Measurements from ENCODE around the gene KCTD13. TPM values are rescaled to one million over a fixed set of nuclear protein-coding genes. Genes with fewer than 3 reads are reported as not detected.

KCTD13 gene
- total RNA-seq, 1 experiment from 2014 or later = 32.4 TPM

DNA sequence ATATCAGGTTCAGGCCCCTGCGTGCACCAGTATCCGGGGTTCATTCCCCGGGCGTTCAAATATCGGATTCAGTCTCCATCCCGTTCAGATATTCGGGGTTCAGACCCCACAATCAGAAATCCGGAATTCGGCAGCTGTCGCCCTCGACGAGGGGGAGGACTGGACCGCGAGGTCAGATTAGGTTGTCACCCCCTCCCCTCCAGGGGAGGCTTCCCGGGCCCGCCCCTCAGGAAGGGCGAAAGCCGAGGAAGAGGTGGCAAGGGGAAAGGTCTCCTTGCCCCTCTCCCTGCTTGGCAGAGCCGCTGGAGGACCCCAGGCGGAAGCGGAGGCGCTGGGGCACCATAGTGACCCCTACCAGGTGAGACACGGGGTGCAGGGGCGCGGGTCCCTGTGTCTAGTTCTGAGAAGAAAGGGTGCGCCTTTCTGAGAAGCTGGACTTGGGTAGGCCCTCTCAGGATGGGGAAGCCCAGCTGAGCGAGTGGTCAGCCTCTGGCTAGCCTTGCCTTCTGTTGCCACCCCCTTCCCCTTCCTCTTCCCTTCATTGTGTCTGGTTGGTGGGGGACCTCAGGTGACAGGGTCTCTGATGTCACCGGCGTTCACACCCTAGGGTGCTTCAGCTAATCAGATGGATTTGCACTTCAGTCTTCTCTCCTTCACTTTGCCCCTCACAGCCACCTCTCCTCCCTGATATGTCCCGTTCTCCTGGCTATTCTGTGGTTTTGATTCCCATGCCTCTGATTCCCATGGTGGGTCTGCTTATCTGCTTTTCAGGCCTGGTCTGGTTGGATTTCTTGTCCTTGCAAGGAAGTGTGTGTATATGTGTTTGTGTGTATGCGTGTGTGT lies 48.5 kb upstream of the KCTD13 start:
- intact Hi-C loops (cut with micrococcal nuclease; ENCODE audit: unreplicated experiment) = loop anchor here (5.0 kb wide), 1 partner anchor 47 kb away; the partner anchor contains the start of gene KCTD13
- Histone ChIP-seq H3K27me3 (replicated peaks; ENCODE audit: insufficient read depth, low read depth, low read length, poor library complexity) (no peaks in the 10 kb centered on the region), H3K4me3 (ENCODE audit: low read depth, low read length, poor library complexity, severe bottlenecking) (peak overlapping the region; percentile 84), H3K9me3 (ENCODE audit: low read depth, low read length, poor library complexity, severe bottlenecking) (peaks cover 6% of the 10 kb centered on the region), H3K27ac (ENCODE audit: low read depth, low read length, poor library complexity, severe bottlenecking) (peak overlapping the region; percentile 81), H3K36me3 (ENCODE audit: insufficient read depth, low read length, poor library complexity, severe bottlenecking) (peaks cover 22% of the 10 kb centered on the region), H3K4me1 (ENCODE audit: insufficient read depth, low read length, poor library complexity, severe bottlenecking) (peaks cover 16% of the 10 kb centered on the region)
- no peak for TF ChIP-seq EZH2 (IDR thresholded peaks at IDR 0.05; ENCODE audit: borderline replicate concordance, low read depth, low read length, poor library complexity, severe bottlenecking)
- TF ChIP-seq, protein P1, sequence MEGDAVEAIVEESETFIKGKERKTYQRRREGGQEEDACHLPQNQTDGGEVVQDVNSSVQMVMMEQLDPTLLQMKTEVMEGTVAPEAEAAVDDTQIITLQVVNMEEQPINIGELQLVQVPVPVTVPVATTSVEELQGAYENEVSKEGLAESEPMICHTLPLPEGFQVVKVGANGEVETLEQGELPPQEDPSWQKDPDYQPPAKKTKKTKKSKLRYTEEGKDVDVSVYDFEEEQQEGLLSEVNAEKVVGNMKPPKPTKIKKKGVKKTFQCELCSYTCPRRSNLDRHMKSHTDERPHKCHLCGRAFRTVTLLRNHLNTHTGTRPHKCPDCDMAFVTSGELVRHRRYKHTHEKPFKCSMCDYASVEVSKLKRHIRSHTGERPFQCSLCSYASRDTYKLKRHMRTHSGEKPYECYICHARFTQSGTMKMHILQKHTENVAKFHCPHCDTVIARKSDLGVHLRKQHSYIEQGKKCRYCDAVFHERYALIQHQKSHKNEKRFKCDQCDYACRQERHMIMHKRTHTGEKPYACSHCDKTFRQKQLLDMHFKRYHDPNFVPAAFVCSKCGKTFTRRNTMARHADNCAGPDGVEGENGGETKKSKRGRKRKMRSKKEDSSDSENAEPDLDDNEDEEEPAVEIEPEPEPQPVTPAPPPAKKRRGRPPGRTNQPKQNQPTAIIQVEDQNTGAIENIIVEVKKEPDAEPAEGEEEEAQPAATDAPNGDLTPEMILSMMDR (conservative IDR thresholded peaks at IDR 0.05; ENCODE audit: low read depth, low read length) = no peak
- ChIA-PET POLR2A (ENCODE audit: low non-redundant PET) (no interaction called here), CTCF (interaction anchor here (0.6 kb wide), 1 partner anchor 185 kb away, joined by 3 read pairs; no protein-coding TSS in a partner anchor)
- DNase-seq (ENCODE audit: low spot score) = no peak
- no TSS peak for BruUV-seq (replicated peaks)

DNA sequence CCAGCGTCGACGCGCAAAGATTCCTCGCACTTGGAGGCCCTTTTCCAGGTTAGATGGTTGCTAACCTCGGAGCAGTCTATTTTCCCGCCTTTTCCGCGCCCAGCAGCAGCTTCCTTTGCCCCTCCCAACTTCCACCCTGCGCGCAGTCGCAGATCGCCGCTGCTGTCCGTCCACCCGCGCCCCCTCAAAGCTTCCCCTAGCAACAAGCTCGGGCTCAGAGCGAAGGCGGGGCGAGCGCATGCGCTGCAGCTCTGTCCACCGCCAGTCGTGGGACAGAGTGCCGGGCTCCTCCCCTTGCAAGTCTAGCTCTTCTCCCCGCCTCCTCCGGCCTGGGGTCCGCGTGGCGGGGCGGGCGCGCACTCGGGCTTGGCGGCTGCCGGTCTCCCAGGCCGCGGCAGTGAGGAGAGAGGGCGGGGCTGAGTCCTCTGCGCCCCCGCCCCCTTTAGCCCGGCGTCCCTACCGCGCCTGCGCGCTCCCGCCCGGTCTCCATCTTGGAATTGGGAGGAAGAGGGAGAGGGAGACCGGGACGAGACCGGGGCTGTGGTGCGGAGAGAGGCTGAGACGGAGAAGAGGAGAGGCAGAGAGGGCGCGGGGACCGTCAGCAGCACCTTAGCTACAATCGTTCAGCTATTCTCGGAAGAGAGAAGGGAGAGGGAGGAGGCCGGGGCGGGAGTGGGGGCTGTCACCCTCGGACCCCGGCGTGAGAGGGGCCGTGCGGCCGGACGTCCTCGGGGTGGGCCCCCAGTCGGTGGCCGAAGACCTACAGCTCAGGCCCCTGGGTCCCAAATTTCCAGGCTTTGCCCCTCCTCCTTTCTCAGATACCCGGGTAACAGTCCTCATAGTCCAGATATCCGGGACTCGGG lies 47.6 kb upstream of the KCTD13 start, which contains the start of gene TAOK2:
Gene TAOK2 (plus strand): TSS at position 485 of the 863 bp plus-strand sequence. CDS start 3,905 bp downstream, outside the sequence.
- Histone ChIP-seq H3K9me3 (ENCODE audit: low read depth, low read length, poor library complexity, severe bottlenecking) (peaks cover 6% of the 10 kb centered on the region), H3K36me3 (ENCODE audit: insufficient read depth, low read length, poor library complexity, severe bottlenecking) (peaks cover 15% of the 10 kb centered on the region), H3K4me3 (ENCODE audit: low read depth, low read length, poor library complexity, severe bottlenecking) (peak within 1 kb of the TSS; percentile 84), H3K27me3 (replicated peaks; ENCODE audit: insufficient read depth, low read depth, low read length, poor library complexity) (no peaks in the 10 kb centered on the region), H3K4me1 (ENCODE audit: insufficient read depth, low read length, poor library complexity, severe bottlenecking) (peaks cover 16% of the 10 kb centered on the region), H3K27ac (ENCODE audit: low read depth, low read length, poor library complexity, severe bottlenecking) (peak within 1 kb of the TSS; percentile 81)
- no TSS peak for BruUV-seq (replicated peaks)
- CTCF ChIA-PET = interaction anchor here (1.1 kb wide), 1 partner anchor 14 kb away, joined by 3 read pairs; no protein-coding TSS in a partner anchor
- DNase-seq (ENCODE audit: low spot score) = peak; percentile 99
- POLR2A ChIA-PET (ENCODE audit: low non-redundant PET) = interaction anchor here (0.5 kb wide), 1 partner anchor 11 kb away, joined by 3 read pairs; no protein-coding TSS in a partner anchor
- intact Hi-C loops (cut with micrococcal nuclease; ENCODE audit: unreplicated experiment) = loop anchor here (5.0 kb wide), 1 partner anchor 46 kb away; the partner anchor contains the start of gene KCTD13
- no peak for TF ChIP-seq EZH2 (IDR thresholded peaks at IDR 0.05; ENCODE audit: borderline replicate concordance, low read depth, low read length, poor library complexity, severe bottlenecking)
- TF ChIP-seq, protein P1 (conservative IDR thresholded peaks at IDR 0.05; ENCODE audit: low read depth, low read length) = no peak

DNA sequence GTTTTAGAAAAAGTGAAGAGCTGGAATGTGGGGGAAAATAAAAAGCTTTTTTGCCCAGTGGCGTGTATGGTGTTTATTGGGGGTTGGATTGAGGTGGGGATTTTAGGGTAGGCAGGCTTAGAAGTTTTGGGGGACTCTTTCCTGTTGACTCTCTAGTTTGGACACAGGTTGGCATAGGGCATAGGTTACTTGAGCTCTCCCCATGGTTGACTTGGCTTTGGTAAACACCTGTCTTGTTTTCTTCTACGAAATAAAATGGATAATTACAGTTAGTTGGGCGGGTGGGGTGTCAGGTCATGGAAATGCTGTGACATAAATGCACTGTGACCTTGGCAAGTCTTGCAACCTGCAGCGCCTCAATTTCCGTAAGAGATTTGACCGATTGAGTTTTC lies 47.0 kb upstream of the KCTD13 start:
- H3K27ac ChIP-seq (ENCODE audit: low read depth, low read length, poor library complexity, severe bottlenecking) = peak overlapping the region; percentile 41
- peaks cover 11% of the 10 kb centered on the region for H3K36me3 ChIP-seq (ENCODE audit: insufficient read depth, low read length, poor library complexity, severe bottlenecking)
- H3K27me3 ChIP-seq (replicated peaks; ENCODE audit: insufficient read depth, low read depth, low read length, poor library complexity) = no peaks in the 10 kb centered on the region
- CTCF ChIA-PET = interaction anchor here (1.1 kb wide), 1 partner anchor 13 kb away, joined by 3 read pairs; no protein-coding TSS in a partner anchor
- intact Hi-C loops (cut with micrococcal nuclease; ENCODE audit: unreplicated experiment) = loop anchor here (5.0 kb wide), 1 partner anchor 46 kb away; the partner anchor contains the start of gene KCTD13
- H3K9me3 ChIP-seq (ENCODE audit: low read depth, low read length, poor library complexity, severe bottlenecking) = peaks cover 6% of the 10 kb centered on the region
- H3K4me1 ChIP-seq (ENCODE audit: insufficient read depth, low read length, poor library complexity, severe bottlenecking) = peaks cover 16% of the 10 kb centered on the region
- DNase-seq (ENCODE audit: low spot score) = no peak
- BruUV-seq (replicated peaks) = no TSS peak
- TF ChIP-seq, protein P1 (conservative IDR thresholded peaks at IDR 0.05; ENCODE audit: low read depth, low read length) = no peak
- TF ChIP-seq EZH2 (IDR thresholded peaks at IDR 0.05; ENCODE audit: borderline replicate concordance, low read depth, low read length, poor library complexity, severe bottlenecking) = no peak
- POLR2A ChIA-PET (ENCODE audit: low non-redundant PET) = interaction anchor here (0.5 kb wide), 1 partner anchor 10 kb away, joined by 3 read pairs; no protein-coding TSS in a partner anchor
- H3K4me3 ChIP-seq (ENCODE audit: low read depth, low read length, poor library complexity, severe bottlenecking) = no peak overlapping the region

All from A673 (cell line).